ENCODE data around the gene CD40LG. TPM values are rescaled to one million over a fixed set of nuclear protein-coding genes. Genes with fewer than 3 reads are reported as not detected.

Gene CD40LG
- total RNA-seq, 1 donor from 2014 or later = not detected

- no peak for DNase-seq (ENCODE audit: extremely low read depth, low read depth, low spot score)
Observed at GRCh38 chrX:136646602-136647239, 1.2 kb upstream of the CD40LG start.

DNA sequence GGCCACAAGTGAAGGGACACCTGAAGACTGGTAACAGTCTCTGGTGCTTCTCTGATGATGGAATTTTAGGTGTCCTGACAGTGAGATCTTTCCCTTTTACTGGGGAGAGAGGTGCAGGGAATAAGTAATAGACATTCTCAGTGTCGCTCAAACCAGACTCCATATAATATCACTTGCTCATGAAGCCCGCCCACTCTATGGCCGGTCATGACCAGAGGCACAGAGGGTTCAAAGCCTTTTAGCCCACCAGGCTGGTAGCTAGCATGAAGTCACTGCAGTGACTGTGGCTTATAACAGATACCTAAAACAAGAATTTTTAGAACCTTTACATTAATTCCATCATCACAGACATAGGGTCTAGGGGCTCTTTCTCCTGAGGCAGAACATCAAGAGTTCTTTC is 2.9 kb downstream of the CD40LG start:
- no peak for DNase-seq (ENCODE audit: extremely low read depth, low read depth, low spot score)

DNA sequence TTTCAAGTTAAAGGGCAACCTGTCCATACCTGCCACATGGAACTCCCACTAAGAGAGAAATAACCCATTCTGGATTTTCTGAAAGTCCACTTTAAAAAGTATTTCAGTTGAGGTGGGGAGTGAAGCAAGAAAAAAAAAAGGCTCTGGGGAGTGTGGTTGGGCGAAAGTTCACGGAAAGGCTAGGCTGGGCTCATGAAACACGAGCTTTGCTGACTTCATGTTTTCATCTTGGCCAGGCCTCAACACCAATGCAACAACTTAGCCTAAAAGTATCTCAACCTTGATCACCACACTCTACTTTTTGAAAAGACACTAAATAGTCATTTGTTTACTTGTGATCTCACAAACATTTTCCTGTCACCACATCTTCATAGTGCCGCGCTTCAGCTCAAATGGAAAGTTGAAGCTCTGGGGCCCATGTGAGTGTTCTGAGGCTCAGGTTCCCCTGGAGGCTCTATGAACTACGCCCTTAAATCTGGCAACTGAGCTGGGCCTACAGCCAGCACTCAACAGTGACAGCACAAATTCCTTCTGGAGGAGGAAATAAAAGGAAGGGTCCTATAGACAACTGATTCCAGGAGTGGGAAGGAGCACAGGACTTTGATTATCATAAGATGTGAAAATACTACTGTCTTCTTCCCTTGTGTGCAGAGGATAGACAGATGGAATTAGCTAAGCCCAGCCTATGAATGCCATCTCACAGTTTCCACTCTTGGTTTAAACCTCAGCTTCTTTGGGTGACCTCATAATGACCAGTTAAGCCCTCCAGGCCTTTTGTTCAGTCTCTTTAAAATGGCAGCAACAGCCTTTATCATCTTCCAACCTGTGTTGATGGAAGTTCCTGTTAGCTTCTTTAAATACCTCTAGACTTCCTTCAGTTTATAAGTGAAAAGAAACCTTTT is 5.1 kb downstream of the CD40LG start:
- DNase-seq (ENCODE audit: extremely low read depth, low read depth, low spot score) = no peak

- DNase-seq (ENCODE audit: extremely low read depth, low read depth, low spot score) = no peak
Observed at GRCh38 chrX:136656361-136656964, 8.5 kb downstream of the CD40LG start.

- DNase-seq (ENCODE audit: extremely low read depth, low read depth, low spot score) = no peak
Observed at GRCh38 chrX:136658151-136658550, 10.2 kb downstream of the CD40LG start.

GRCh38 chrX:136659174-136659573 is 11.2 kb downstream of the CD40LG start:
- no peak for DNase-seq (ENCODE audit: extremely low read depth, low read depth, low spot score)

DNA sequence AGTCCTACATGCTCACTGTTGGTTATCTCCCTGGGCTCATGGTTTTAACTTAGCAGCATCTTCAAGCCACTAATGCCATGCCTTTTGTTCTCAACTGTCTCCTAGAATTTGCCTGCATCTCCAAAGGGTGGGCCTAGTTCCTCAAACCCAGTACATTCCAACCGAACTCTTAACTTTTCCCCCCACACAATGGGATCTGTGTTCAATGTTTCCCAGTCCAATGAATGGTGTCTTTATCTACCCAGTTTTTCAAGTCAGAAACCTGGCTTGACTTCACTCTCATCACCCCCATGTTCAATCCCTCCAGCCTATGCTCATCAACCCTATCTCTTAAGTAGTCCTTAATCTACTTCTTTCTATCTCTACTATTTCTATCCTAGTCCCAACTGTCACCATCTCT is 12.9 kb downstream of the CD40LG start:
- DNase-seq (ENCODE audit: extremely low read depth, low read depth, low spot score) = no peak

GRCh38 chrX:136662104-136662503 is 14.1 kb downstream of the CD40LG start:
- no peak for DNase-seq (ENCODE audit: extremely low read depth, low read depth, low spot score)

- DNase-seq (ENCODE audit: extremely low read depth, low read depth, low spot score) = no peak
Observed at GRCh38 chrX:136662976-136663375, 15.0 kb downstream of the CD40LG start.

- no peak for DNase-seq (ENCODE audit: extremely low read depth, low read depth, low spot score)
Observed at GRCh38 chrX:136665258-136665900, 17.4 kb downstream of the CD40LG start.

DNA sequence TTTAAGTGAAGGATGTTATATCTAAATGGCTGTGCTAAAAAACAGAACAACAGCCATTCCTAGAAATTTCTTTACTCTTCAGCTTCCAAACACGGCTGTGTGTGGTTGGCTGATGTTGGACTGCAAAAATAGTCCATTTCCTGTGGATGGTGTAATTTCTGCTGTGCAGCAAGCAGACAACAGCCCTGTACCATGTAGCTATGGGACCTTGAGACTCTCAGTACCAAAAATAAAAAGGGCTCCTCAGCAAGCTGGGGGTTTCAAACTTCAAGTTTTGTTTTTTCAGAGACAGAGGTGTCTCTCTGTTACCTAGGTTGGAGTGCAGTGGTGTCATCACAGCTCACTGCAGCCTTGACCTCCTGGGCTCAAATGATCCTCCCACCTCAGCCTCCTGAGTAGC is 18.1 kb downstream of the CD40LG start:
- DNase-seq (ENCODE audit: extremely low read depth, low read depth, low spot score) = no peak

DNA sequence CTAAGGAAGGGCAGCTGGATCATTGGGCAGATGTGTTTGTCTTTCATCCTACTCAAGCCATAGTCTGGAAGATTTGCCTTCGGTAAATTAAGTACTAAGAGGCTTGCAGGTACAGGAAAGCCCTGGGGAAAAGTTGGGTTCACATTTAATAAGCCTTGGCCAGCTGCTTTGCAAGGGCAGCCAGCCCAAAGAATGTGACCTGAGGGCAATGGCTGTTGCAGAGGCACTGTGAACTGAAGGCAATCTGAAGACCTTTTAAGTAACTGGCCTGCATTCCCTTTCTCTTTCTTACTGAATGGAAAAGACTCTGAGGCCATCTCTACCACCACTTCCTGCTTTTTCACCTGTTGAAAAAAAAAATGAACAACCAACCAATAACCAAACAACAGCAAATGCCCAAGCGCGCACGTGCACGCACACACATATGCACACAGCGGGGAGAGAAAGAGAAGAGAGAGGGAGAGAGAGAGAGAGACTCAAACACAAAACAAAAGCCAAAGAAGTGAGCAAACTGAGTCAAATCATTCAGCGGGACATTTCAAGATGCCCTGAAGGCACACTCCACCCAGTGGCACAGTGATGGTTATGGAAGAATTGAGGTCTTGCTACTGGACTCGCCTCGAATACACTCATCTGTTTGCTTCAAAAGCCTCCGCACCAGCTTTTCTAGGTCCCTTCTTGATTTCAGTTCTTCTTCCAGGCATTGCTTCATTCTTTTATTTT is 19.6 kb downstream of the CD40LG start:
- DNase-seq (ENCODE audit: extremely low read depth, low read depth, low spot score) = no peak

DNA sequence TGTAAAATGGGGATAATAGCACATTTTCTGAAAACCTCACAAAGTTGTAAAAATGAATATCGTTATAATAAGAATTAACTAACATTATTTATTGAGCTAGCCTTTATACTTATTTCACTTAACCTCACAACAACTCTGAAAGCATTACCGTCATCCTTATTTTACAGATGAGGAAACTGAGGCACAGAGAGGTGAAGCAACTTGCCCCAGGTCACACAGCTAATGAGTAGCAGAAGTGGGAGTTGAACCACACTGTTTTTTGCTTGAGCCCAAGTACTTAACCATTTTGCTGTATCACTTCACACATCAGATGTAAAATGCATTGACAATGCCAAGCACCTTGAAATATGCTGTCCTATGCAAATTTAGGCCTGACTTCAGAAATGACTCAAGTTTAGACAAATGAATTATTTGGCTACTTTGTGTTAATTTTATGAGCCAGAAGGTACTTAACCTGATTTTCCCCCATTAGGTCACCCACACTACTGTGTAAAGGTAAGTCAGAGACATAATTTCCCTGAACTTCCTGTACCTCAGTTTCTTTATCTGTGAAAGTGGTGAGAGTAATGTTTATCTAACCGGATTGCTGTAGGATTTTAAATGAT is 23.1 kb downstream of the CD40LG start:
- DNase-seq (ENCODE audit: extremely low read depth, low read depth, low spot score) = no peak

GRCh38 chrX:136674270-136674985 is 26.5 kb downstream of the CD40LG start:
- no peak for DNase-seq (ENCODE audit: extremely low read depth, low read depth, low spot score)

DNA sequence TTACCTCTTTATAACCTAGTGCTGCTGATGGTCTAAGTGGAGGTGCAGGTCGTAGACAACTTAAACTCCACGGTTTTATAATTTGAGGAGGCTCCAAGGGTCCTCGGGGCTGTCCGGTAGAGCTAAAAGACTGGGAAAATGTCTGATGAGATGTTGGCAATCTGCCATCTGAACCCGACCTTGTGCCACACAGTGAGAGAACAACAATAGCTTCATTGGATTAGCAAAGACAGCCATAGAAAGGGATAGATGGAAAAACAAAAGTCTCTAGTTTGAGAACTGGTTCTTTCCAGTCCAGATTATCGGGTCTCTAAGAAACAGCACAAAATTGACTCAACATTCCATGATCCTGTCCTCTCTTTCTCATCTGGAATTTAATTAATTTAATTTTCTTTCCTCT is 31.6 kb downstream of the CD40LG start:
- no peak for DNase-seq (ENCODE audit: extremely low read depth, low read depth, low spot score)

DNA sequence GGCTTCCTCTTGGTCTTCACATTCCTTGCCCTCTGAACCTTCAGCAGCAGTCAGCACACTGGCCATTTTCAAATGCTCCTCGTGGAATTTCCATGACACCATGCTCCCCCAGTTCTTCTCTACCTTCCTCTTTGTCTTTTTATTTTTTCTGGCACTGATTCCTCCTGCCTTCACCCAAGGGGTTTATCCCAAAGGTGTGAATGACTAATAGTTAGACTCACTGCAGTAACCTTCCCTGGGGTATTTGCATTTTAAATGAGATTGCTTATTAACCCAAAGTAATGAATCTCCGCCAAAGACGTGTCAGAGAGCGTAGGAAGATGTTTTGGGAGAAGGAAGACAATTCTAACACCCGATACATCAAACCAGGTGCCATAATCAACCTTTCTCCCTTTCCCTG is 36.2 kb downstream of the CD40LG start:
- DNase-seq (ENCODE audit: extremely low read depth, low read depth, low spot score) = no peak

GRCh38 chrX:136687457-136687856 is 39.5 kb downstream of the CD40LG start:
- no peak for DNase-seq (ENCODE audit: extremely low read depth, low read depth, low spot score)

DNA sequence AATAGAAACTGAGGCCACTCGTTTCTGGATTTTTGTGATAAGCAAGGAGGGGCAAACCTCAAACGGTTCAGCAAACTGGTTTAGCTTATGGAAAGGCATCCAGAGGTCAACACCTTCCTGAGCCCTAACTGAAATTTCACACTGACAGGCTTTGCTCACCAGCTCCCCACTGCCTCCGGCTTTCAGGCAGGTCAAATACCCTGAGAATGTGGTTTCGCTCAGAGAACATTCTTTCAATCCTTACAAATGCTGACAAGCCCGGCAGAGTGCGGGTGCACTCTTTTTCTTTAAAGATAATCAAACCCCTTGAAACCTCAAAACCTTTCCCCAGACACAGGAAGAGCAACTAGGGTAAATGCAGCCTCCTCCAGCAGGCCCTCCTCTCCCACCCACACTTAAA is 41.5 kb downstream of the CD40LG start:
- no peak for DNase-seq (ENCODE audit: extremely low read depth, low read depth, low spot score)

GRCh38 chrX:136691028-136691809 is 43.3 kb downstream of the CD40LG start:
- DNase-seq (ENCODE audit: extremely low read depth, low read depth, low spot score) = no peak

Measured in glomerular endothelial cell (primary cell).